Mucosa of rectum (tissue), 2 donors: ENCODE measurements around the gene TSPAN18.

Source experiments
- H3K27ac ChIP-seq, 2 donors: one replicate each; pipeline ENCODE4 v1.7.0; 2013; ENCODE audit warnings: inconsistent platforms in 2 of 2, low read depth in 2 of 2, low read length in 2 of 2
- H3K27me3 ChIP-seq, 2 donors: one replicate each; pipeline ENCODE4 v1.7.0; 2013; ENCODE audit warnings: low read length in 2 of 2; ENCODE audit not compliant: control insufficient read depth in 2 of 2, insufficient read depth in 2 of 2
- H3K36me3 ChIP-seq, 2 donors: one replicate each; pipeline ENCODE4 v1.7.0; 2013; ENCODE audit warnings: low read length in 2 of 2; ENCODE audit not compliant: control insufficient read depth in 2 of 2, insufficient read depth in 2 of 2
- H3K4me1 ChIP-seq, 2 donors: one replicate each; pipeline ENCODE4 v1.7.0; 2013; ENCODE audit warnings: low read length in 2 of 2, mild to moderate bottlenecking in 1 of 2; ENCODE audit not compliant: control insufficient read depth in 2 of 2, insufficient read depth in 2 of 2
- H3K4me3 ChIP-seq, 2 donors: one replicate each; pipeline ENCODE4 v1.7.0; 2013; ENCODE audit warnings: low read length in 2 of 2
- H3K9ac ChIP-seq, 2 donors: one replicate each; pipeline ENCODE4 v1.7.0; 2013; ENCODE audit warnings: low read length in 2 of 2, low read depth in 1 of 2, mild to moderate bottlenecking in 1 of 2
- H3K9me3 ChIP-seq, 2 donors: one replicate each; pipeline ENCODE4 v1.7.0; 2013; ENCODE audit warnings: low read length in 2 of 2; ENCODE audit not compliant: control insufficient read depth in 2 of 2
- donor health status: healthy.
- donor health status: Normal muscosa, but diverticular disease.

The TSPAN18 gene

GRCh38 chr11:44726283-44727113, at the start of gene TSPAN18:
TSPAN18 (plus strand) TSS chr11:44726962; CDS start chr11:44906417, 179,455 bp downstream.
- Histone ChIP-seq H3K4me3 (peak within 1 kb of the TSS; percentile 44 to 62), H3K9me3 (no peaks in the 10 kb centered on the region), H3K27ac (peak within 1 kb of the TSS in 1 of 2 donors; percentile 52), H3K9ac (peak within 1 kb of the TSS in 1 of 2 donors; percentile 47), H3K27me3 (peaks cover 20 to 21% of the 10 kb centered on the region in 2 donors), H3K36me3 (no peaks in the 10 kb centered on the region), H3K4me1 (peaks cover 5 to 6% of the 10 kb centered on the region in 2 donors)

GRCh38 chr11:44680982-44681597, 45.7 kb upstream of the TSPAN18 start:
- H3K36me3 ChIP-seq = no peaks in the 10 kb centered on the region
- no peaks in the 10 kb centered on the region for H3K4me1 ChIP-seq
- H3K9ac ChIP-seq = no peak overlapping the region
- H3K4me3 ChIP-seq = no peak overlapping the region
- H3K9me3 ChIP-seq = no peaks in the 10 kb centered on the region
- H3K27ac ChIP-seq = no peak overlapping the region
- no peaks in the 10 kb centered on the region for H3K27me3 ChIP-seq

GRCh38 chr11:44681698-44682097, 45.1 kb upstream of the TSPAN18 start:
- Histone ChIP-seq H3K27me3 (no peaks in the 10 kb centered on the region), H3K27ac (no peak overlapping the region), H3K4me3 (no peak overlapping the region), H3K9me3 (no peaks in the 10 kb centered on the region), H3K9ac (no peak overlapping the region), H3K36me3 (no peaks in the 10 kb centered on the region), H3K4me1 (no peaks in the 10 kb centered on the region)

- Histone ChIP-seq H3K27me3 (no peaks in the 10 kb centered on the region), H3K9ac (no peak overlapping the region), H3K27ac (no peak overlapping the region), H3K4me3 (no peak overlapping the region), H3K9me3 (no peaks in the 10 kb centered on the region), H3K36me3 (no peaks in the 10 kb centered on the region), H3K4me1 (no peaks in the 10 kb centered on the region)
These were observed 41.9 kb upstream of the TSPAN18 start for GRCh38 chr11:44684859-44685281.

- Histone ChIP-seq H3K27ac (no peak overlapping the region), H3K4me3 (no peak overlapping the region), H3K9me3 (no peaks in the 10 kb centered on the region), H3K9ac (no peak overlapping the region), H3K27me3 (no peaks in the 10 kb centered on the region), H3K4me1 (no peaks in the 10 kb centered on the region), H3K36me3 (no peaks in the 10 kb centered on the region)
These were observed 39.4 kb upstream of the TSPAN18 start for GRCh38 chr11:44687388-44687787.

GRCh38 chr11:44689265-44689664, 37.5 kb upstream of the TSPAN18 start:
- H3K4me3 ChIP-seq = no peak overlapping the region
- no peaks in the 10 kb centered on the region for H3K4me1 ChIP-seq
- no peak overlapping the region for H3K9ac ChIP-seq
- H3K9me3 ChIP-seq = no peaks in the 10 kb centered on the region
- no peaks in the 10 kb centered on the region for H3K27me3 ChIP-seq
- no peaks in the 10 kb centered on the region for H3K36me3 ChIP-seq
- H3K27ac ChIP-seq = no peak overlapping the region

GRCh38 chr11:44690651-44691050, 36.1 kb upstream of the TSPAN18 start:
- no peak overlapping the region for H3K4me3 ChIP-seq
- H3K9ac ChIP-seq = no peak overlapping the region
- no peaks in the 10 kb centered on the region for H3K27me3 ChIP-seq
- no peaks in the 10 kb centered on the region for H3K36me3 ChIP-seq
- H3K4me1 ChIP-seq = no peaks in the 10 kb centered on the region
- H3K9me3 ChIP-seq = no peaks in the 10 kb centered on the region
- no peak overlapping the region for H3K27ac ChIP-seq

GRCh38 chr11:44692460-44692859, 34.3 kb upstream of the TSPAN18 start:
- Histone ChIP-seq H3K27ac (no peak overlapping the region), H3K27me3 (no peaks in the 10 kb centered on the region), H3K36me3 (no peaks in the 10 kb centered on the region), H3K4me1 (no peaks in the 10 kb centered on the region), H3K9me3 (no peaks in the 10 kb centered on the region), H3K4me3 (no peak overlapping the region), H3K9ac (no peak overlapping the region)

- no peak overlapping the region for H3K9ac ChIP-seq
- no peaks in the 10 kb centered on the region for H3K36me3 ChIP-seq
- no peaks in the 10 kb centered on the region for H3K4me1 ChIP-seq
- no peak overlapping the region for H3K4me3 ChIP-seq
- H3K9me3 ChIP-seq = no peaks in the 10 kb centered on the region
- no peak overlapping the region for H3K27ac ChIP-seq
- H3K27me3 ChIP-seq = peaks cover 0 to 2% of the 10 kb centered on the region in 2 donors
These were observed 33.1 kb upstream of the TSPAN18 start for GRCh38 chr11:44693654-44694119.

GRCh38 chr11:44694443-44694842, 32.3 kb upstream of the TSPAN18 start:
- Histone ChIP-seq H3K27me3 (peaks cover 0 to 2% of the 10 kb centered on the region in 2 donors), H3K36me3 (no peaks in the 10 kb centered on the region), H3K9ac (no peak overlapping the region), H3K4me3 (no peak overlapping the region), H3K27ac (no peak overlapping the region), H3K9me3 (no peaks in the 10 kb centered on the region), H3K4me1 (no peaks in the 10 kb centered on the region)
